Bone marrow (tissue), 2 donors: ENCODE data around the gene SULT4A1.

Experiments
- DNase-seq, 2 donors: peaks; one replicate each; lab custom pipeline; 2025; lab: John Stamatoyannopoulos, UW

Gene SULT4A1

DNA sequence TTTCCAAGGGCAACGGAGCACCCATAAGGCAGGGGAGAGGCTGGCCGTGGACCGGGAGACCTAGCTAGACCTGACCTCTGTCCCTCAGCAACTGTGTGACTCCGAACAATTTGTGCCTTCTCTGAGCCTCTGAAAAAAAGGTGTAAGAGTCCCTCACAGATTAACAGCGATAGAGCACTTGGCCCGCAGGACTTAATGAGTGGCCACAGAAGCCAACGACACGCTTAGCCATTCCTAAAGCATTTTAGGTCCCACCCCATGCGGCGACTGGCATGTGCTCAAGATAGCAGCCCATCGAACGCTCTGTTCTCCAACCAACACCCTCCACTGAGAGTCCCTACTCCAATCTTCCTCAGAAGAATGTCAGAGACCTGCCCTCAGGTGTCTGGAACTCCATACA lies 1.5 kb downstream of the SULT4A1 start:
- DNase-seq, result no peak

GRCh38 chr22:43860126-43860525 lies 2.2 kb downstream of the SULT4A1 start:
- DNase-seq, result no peak

DNA sequence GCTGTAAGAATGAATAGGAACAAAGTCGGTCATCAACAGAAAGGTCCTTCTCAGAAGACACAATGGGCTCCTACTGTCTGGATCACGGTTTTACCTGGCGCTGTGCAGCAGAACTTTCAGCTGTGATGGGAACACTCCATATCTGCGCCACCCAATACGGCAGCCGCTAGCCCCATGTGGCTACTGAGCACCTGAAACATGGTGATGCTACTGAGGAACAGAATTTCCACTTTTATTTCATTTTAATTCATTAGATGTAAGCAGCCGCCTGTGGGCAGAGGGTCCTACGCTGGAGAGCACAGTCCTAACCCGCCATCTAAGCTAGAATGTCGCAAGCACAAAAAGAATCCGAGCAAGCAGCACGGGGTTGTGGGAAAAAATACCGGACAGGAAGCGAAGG lies 2.7 kb downstream of the SULT4A1 start:
- no peak for DNase-seq

DNA sequence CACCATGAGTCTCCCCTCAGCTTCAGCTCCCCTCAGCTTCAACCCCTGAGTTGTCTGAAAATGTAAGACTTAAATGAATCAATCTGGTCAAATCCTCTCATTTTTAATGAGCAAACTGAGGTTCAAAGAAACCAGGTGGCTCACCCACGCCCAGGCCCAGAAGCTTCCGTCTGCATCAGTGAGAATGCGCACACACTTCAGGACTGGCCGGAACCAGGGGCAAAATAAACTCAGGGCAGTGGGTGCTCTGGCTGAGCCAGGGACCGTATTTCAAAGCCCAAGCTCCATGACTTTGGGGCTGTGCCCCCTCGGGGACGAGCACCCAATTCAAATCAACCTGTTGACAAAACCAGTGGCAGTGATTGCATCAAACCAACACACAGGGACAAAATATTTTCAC lies 3.1 kb downstream of the SULT4A1 start:
- no peak for DNase-seq

- no peak for DNase-seq
These were observed 4.0 kb downstream of the SULT4A1 start for GRCh38 chr22:43858156-43858895.

DNA sequence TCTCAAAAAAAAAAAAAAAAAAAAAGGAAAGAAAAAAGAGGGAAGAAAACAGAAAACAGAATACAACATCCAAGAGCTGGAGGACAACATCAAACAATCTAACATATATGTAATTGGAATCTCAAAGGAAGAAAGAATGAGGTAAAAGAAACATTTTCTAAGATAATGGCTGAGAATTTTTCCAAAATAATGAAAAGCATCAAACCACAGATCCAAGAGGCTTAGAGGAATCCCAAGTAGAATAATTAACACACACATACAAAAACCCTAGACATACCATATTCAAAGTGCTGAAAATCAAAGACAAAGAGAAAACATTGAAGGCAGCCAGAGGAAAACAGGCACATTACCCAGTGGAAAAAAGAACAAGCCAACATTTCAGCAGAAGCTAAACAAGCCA lies 4.9 kb downstream of the SULT4A1 start:
- no peak for DNase-seq

- DNase-seq, result no peak
These were observed 6.9 kb downstream of the SULT4A1 start for GRCh38 chr22:43855431-43855830.

DNA sequence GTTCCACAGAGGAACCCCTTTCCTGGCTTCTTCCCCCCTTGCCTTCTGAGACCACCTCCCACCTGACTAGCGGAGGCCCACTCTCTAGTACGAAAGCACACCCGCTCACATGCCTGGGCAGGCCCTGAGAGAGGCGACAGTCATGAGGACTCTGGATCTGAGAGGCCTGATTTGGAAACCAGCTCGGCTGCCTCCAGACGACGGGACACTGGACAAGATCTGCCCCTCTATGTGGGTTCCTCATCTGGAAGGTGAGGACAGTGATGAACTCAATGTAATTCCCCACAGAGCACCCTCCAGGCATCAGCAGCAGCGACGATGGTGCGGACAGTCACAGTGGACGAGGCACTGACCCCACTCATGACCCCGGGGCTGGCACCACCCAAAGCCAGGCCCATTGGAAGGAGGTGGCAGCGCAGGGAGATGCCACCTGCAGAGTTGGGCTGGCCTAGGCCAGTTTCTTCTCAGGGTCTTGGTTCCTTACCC lies 7.5 kb downstream of the SULT4A1 start:
- DNase-seq, result no peak

GRCh38 chr22:43854121-43854785 lies 8.1 kb downstream of the SULT4A1 start:
- no peak for DNase-seq

GRCh38 chr22:43853328-43853931 lies 8.9 kb downstream of the SULT4A1 start:
- DNase-seq, result no peak

- no peak for DNase-seq
These were observed 9.6 kb downstream of the SULT4A1 start for GRCh38 chr22:43852573-43853327.

DNA sequence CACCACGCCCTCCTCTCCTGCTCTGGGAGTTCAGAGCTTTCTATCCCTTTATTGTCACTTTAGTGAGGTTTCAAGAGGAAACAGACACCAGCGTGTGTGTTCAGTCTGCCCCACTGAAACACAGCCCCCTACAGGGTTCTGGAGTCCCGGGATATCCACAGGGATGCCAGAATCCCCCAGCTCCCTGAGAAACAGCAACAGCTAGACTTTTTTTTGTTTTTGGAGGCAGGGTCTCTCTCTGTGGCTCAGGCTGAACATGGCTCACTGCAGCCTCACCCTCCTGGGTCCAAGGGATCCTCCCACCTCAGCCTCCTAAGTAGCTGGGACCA lies 10.4 kb downstream of the SULT4A1 start:
- no peak for DNase-seq

- no peak for DNase-seq
These were observed 11.0 kb downstream of the SULT4A1 start for GRCh38 chr22:43851058-43851978.

- no peak for DNase-seq
These were observed 11.8 kb downstream of the SULT4A1 start for GRCh38 chr22:43850529-43850928.

DNA sequence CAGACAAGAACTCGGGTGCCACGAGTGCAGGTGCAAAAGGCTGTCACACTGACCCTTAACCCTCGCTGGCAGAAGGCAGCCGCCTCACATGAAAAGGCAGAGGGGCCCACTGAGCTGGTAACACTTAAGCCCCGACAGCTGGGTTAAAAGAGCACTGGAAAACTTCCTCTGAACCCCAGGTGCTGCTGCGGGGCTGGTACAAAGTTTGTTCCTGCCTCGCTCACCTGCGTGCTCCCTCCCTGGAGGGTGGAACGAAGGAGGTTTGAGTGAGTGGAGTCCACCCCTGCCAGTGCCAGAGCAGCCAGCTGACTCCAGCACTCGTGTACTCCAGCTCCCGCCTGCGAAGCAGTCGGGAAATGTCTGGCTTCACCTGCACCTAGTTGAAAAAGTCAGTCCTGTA lies 12.6 kb downstream of the SULT4A1 start:
- no peak for DNase-seq

- DNase-seq, result no peak
These were observed 13.7 kb downstream of the SULT4A1 start for GRCh38 chr22:43848366-43849171.

DNA sequence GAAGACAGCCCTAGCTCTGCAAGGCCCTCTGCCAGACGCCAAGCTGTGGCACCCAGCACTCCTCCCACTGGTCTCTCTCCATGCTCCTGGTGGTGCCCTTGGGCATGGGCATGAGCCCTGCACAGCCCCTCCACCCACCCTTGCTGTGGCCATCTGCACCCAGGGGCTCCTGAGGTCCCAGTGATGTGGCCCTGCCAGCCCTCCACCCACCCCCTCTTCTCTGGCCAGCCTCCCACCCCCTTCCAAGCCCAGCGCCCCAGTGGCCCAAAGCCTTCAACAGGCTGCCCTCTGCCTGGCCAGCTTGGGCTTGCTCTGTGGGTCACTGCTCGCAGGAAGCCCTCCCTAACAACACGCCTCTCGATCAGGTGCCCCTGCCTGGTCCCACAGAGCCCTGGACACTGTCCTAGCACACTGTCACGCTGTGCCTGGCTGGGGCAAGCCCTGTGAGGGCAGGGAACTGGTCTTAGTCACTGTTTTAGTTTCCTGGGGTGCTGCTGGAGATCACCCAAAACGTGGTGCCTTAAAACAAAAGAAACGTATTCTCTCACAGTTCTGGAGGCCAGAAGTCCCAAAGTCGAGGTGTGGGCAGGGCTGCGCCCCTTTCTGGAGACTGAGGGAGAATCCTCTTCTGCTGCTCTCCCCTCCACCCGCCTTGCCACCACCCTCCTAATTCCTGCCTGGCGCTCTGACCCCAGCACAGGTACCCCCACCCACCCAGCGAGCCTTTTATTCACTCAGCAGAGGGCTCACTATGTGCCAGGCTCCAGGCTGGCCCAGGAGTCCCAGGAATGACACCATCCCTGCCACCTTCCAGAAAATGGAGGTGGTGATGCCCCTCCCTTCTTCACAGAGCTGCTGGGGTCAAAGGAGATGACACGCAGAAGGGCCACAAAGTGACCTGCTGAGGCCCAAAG lies 14.7 kb downstream of the SULT4A1 start:
- DNase-seq, result no peak

- DNase-seq, result no peak
These were observed 15.3 kb downstream of the SULT4A1 start for GRCh38 chr22:43846966-43847365.

DNA sequence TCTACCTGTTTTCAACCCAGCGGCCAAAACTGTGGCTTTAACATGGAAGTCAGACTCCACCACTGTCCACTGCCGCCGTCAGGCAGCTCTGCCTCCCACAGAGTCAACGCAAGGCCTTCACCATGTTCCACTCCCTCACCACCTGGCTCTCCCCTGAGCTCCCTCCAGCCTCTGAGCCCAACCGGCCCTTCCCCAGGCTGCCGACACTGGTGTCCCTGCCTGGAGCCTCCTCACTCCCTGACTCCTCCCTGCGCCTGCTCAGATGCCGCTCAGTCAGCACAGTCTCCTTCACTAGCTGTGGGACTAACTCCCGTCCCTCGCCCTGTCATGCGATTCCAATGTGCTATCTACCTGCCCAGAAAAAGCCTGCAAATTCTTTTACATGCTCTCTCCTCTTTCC lies 16.3 kb downstream of the SULT4A1 start:
- DNase-seq, result no peak
